HG03432 (cell line): ENCODE results near the gene AMPD2.

ENCODE experiments used
- ATAC-seq: cut with Tn5 transposase; IDR thresholded peaks from one replicate; pipeline ENCODE4 v1.9.1; 2021; ENCODE audit warnings: mild to moderate bottlenecking, moderate library complexity; ENCODE audit not compliant: unreplicated experiment

AMPD2 gene

DNA sequence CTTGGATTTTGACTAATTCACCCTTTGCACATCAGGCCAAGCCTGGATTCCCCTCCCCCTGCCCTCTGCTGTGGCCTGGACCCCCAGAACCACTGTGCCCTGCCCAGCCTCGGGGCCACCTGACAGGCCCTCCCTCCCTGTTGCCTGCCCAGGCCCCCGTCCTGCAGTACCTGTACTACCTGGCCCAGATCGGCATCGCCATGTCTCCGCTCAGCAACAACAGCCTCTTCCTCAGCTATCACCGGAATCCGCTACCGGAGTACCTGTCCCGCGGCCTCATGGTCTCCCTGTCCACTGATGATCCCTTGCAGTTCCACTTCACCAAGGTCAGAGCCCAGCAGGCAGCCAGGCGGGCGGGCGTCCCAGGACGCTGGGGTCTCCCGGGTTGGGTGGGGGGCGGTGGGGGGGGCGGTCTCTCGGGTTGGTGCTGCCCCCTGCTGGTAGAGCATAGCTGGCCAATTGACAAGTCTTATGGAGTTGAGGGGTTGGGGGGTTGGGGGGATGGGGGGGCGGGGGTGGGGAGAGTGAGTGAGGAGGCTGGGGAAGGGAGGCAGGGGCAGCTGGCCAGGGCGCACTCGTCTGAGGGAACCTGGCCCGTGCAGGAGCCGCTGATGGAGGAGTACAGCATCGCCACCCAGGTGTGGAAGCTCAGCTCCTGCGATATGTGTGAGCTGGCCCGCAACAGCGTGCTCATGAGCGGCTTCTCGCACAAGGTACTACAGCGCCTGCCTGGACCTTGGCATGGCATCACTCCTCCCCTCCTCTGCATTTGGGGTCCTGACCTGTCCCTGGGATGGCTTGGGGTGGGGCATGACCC, 10.7 kb downstream of the AMPD2 start:
- no peak for ATAC-seq

DNA sequence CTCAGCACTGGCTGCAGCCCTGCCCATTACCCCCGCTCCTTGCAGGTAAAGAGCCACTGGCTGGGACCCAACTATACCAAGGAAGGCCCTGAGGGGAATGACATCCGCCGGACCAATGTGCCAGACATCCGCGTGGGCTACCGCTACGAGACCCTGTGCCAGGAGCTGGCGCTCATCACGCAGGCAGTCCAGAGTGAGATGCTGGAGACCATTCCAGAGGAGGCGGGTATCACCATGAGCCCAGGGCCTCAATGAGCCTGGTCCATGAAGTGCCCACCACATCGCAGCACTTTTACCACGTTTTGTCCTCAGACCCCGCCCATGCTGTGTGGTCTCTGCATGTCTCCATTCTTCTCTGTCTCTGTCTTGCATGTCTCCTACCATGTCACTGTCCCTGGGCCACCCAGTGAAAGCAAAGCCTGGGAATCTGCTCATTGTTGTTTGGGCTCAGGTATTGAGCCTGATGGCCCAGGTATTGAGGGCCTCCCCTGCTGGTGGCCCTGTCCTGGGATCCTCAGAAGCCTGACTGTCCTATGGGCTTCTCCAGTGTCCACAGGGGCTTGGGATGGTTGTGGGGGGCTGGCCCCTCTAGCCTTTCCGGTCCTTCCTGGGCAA, 11.4 kb downstream of the AMPD2 start:
- ATAC-seq = no peak

DNA sequence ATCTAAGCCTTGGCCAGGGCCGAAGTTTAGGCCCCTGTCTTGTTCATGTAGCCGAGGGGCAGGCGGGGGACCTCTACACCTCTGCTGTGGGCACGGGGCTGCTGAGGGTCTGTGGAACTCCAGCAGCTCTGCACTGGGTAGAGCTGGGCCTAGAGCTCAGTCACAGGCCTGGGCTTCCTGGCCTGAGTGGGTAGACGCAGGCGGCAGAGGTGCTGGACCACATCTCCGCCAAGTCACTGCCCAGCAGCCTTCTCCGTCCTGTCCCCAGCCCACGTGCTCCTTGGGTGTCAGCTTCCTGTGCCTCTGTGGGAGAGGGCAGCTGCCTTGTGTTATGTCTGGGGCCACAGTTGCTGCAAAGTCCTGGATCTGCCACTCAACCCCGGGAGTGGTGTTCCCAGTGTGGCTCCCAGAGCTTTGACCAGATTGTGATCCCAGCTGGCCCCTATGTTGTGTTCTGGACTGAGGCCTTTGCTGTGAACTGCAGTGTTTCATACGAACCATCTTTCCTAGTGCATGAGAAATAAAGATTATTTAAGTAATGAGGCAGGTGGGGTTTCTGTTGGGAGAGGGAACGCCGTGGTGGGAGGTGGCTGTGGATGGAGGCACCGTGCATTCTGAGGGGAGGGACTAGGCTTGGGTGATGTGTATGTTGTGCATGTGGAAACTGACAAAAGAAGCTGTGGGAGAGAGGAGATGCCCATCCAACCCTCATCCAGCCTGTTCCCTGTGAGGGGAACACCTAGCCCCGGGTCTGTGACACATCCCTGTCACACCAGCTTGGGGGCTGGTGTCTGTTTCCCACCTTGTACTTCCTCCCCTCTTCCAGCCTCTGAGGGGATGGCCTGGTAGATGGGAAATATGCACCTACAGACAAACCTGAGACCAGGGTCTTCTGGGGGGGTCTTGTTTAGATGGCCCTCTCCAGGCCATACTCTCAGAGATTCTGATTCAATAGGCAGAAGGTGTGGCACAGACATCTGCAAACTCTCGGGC, 12.2 kb downstream of the AMPD2 start:
- no peak for ATAC-seq

- no peak for ATAC-seq
Observed at GRCh38 chr1:109632671-109633346, 13.2 kb downstream of the AMPD2 start.

- ATAC-seq = no peak
Observed at GRCh38 chr1:109634292-109634691, 14.7 kb downstream of the AMPD2 start.

GRCh38 chr1:109634771-109635750, 15.4 kb downstream of the AMPD2 start:
- no peak for ATAC-seq

DNA sequence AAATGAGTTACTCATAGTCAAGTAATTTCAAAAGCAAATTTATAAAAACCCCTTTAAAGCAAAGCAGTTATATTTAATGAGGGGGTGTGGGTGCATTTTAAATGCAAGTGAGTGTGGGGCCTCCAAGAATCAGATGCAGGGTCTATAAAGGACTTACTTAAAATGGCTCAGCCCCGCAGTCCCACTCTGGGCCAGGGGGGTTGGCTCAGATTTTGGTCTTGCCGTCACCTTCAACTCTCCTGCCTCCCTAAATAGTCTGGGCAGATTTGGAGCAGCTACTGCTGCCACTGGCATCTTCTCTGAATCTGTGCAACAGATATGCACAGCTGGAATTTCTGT, 16.2 kb downstream of the AMPD2 start:
- no peak for ATAC-seq

- no peak for ATAC-seq
Observed at GRCh38 chr1:109636201-109636952, 16.7 kb downstream of the AMPD2 start.

- ATAC-seq = no peak
Observed at GRCh38 chr1:109637446-109637845, 17.8 kb downstream of the AMPD2 start.

DNA sequence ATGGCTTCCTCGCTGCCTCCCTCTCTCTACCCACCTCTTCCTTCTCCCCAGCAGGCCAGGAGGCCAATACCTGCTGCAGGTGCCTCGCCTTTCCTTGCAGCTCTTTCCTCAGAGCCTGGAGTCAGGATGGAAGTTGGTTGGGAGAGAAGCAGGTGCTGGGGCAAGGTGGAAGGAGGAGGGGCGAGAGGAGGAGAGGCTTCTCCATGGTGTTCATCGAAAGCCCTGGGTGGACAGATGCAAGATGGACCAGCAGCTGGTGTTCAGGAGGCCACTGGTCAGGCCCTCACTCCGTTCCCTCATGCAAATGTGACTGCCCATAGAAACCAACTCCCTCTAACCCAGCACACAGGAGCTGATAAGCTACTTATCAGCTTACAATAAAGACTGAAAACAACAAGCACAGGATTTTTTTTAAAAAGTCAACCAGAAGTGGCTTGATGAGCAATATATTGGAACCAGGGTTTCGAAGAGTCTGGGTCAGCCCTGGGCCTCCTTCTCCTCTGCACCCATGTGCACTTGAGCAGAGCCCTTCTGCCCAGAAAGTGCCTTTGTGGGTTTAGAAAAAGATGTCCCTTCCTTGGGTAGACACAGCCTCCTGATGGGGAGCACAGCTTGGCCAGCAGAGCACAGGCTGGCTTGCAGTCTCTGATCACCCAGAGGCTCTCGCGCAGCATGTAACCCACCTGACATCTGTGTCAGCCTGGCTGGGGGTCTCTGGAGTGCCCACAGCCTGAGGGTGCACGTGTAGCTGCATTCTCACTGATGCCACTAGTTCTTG, 19.6 kb downstream of the AMPD2 start:
- ATAC-seq = no peak

GRCh38 chr1:109639841-109640184, 20.2 kb downstream of the AMPD2 start:
- no peak for ATAC-seq

- ATAC-seq = peak; percentile 54
Observed at GRCh38 chr1:109640285-109640865, 20.7 kb downstream of the AMPD2 start.

GRCh38 chr1:109641078-109641740, 21.6 kb downstream of the AMPD2 start:
- ATAC-seq = no peak

- no peak for ATAC-seq
Observed at GRCh38 chr1:109641861-109642260, 22.2 kb downstream of the AMPD2 start.

- no peak for ATAC-seq
Observed at GRCh38 chr1:109642626-109643025, 23.0 kb downstream of the AMPD2 start.

GRCh38 chr1:109643385-109644230, 24.0 kb downstream of the AMPD2 start:
- peak; percentile 86 for ATAC-seq

GRCh38 chr1:109644670-109645069, 25.0 kb downstream of the AMPD2 start:
- ATAC-seq = no peak
